Measurements from ENCODE around the gene MYO16.

GRCh38 chr13:108632649-108633167, 3.3 kb downstream of the MYO16 start:
- no peak for TF ChIP-seq CTCF (conservative IDR thresholded peaks at IDR 0.05 in 1 of 2, IDR thresholded peaks at IDR 0.05 in 1 of 2; ENCODE audit: low read depth in 1 of 2, low read length in 2 of 2)
- TF ChIP-seq EZH2 (IDR thresholded peaks at IDR 0.05; ENCODE audit: low read length, missing control alignments), result no peak
